Measurements from ENCODE around the gene PROCA1.

The PROCA1 gene, protein sequence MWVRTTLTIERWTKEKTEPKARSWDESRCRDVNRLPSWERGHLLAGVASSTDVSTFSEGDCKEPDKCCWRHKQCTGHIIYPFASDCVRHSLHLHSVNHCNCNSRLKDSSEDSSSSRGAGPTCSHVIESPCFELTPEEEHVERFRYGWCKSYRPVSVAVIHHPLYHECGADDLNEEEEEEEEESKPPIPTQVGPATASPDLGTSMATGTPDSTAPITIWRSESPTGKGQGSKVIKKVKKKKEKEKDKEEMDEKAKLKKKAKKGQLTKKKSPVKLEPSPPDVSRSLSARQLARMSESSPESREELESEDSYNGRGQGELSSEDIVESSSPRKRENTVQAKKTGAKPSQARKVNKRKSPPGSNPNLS

DNA sequence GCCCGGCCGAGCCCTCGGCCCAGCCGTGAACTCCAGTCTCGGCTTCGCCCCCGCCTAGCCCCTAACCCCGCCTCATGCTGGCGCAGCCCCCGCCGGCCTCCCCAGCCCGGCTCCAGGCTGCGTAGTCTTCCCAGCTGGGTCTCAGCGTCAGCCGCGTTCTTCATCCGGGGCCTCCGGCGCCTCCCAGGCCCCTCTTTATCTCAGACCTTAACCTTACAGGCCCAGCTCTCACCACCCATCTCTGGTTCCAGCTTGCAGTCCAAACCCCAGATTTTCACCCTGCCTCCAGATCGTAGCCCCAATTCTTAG, at the start of gene PROCA1:
TSS of gene PROCA1 (minus strand) at position 166 of the 309 bp plus-strand sequence. CDS start 228 bp downstream, outside the sequence.
- TF ChIP-seq, protein P1, sequence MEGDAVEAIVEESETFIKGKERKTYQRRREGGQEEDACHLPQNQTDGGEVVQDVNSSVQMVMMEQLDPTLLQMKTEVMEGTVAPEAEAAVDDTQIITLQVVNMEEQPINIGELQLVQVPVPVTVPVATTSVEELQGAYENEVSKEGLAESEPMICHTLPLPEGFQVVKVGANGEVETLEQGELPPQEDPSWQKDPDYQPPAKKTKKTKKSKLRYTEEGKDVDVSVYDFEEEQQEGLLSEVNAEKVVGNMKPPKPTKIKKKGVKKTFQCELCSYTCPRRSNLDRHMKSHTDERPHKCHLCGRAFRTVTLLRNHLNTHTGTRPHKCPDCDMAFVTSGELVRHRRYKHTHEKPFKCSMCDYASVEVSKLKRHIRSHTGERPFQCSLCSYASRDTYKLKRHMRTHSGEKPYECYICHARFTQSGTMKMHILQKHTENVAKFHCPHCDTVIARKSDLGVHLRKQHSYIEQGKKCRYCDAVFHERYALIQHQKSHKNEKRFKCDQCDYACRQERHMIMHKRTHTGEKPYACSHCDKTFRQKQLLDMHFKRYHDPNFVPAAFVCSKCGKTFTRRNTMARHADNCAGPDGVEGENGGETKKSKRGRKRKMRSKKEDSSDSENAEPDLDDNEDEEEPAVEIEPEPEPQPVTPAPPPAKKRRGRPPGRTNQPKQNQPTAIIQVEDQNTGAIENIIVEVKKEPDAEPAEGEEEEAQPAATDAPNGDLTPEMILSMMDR (IDR thresholded peaks at IDR 0.05; ENCODE audit: insufficient read depth, low read length, missing control alignments), result no peak
- peak within 1 kb of the TSS; percentile 65 for H3K4me3 ChIP-seq (ENCODE audit: low read depth, low read length)
- CTCF ChIA-PET, result interaction anchor here (1.0 to 2.2 kb wide), 3 partner anchors 9 to 39 kb away, joined by 3 to 8 read pairs (median 7); partner anchors contain the start of gene TLCD1

DNA sequence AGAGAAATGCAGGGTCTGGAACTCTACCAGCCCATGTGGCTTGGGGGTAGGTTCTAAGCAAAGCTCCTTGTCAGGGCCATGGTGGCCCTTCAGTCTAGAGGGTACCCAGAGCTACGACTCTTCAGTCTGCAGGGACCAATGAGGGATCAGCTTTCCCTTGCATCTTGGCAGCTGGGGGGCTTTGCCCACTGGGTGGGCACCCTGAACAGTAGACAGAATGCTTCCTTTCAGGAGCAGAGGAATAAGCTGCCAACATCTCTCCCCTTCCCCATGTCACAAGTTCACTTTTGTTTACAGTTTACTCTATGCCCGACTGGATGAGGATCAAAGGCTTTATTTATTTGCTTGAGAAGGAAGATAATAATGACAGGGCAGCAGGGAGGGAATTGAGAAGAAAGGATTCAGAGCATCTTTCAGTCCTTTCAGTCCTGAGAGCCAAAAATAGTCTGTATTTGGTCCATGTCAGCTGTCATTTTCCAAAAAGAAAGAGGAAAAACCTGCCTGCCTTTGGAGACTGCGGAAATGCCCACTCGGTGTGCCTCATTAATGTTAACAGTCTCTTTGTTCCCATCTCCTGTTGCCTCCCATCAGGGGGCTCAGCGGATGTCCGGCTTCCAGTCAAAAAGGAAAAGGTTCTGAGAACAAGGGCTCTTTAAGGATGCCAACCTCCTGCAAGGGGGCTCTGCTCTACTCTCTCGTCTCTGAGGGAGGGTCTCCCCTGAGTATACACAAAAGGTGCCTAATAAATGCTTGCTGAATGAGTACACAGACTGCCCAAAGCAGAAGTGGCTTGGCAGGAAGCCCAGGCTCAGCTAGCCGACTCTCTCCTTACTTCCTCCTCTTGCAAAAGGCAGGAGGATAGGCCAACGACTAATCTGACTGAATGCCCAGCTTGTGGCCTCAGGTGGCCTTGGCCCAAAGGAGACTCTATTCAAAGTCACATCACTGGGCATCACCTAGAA, 49.2 kb upstream of the PROCA1 start:
- ChIA-PET POLR2A (no interaction called here), CTCF (interaction anchor here (1.3 to 10.0 kb wide), 10 partner anchors 12 to 356 kb away, joined by 4 to 295 read pairs (median 80); partner anchors contain the start of genes FLOT2, NEK8, PHF12 and TLCD1)
- TF ChIP-seq, protein P1 (IDR thresholded peaks at IDR 0.05; ENCODE audit: insufficient read depth, low read length, missing control alignments), result no peak
- peak; percentile 28 for DNase-seq (ENCODE audit: low read depth, low spot score)
- no peak overlapping the region for H3K4me3 ChIP-seq (ENCODE audit: low read depth, low read length)

More for the DNA sequence above, at the start of gene PROCA1:
- DNase-seq (ENCODE audit: low read depth, low spot score), result no peak
- POLR2A ChIA-PET, result interaction anchor here (0.8 to 2.4 kb wide), 6 partner anchors 8 to 28 kb away, joined by 3 to 30 read pairs (median 6); partner anchors contain the start of gene RPL23A

DNA sequence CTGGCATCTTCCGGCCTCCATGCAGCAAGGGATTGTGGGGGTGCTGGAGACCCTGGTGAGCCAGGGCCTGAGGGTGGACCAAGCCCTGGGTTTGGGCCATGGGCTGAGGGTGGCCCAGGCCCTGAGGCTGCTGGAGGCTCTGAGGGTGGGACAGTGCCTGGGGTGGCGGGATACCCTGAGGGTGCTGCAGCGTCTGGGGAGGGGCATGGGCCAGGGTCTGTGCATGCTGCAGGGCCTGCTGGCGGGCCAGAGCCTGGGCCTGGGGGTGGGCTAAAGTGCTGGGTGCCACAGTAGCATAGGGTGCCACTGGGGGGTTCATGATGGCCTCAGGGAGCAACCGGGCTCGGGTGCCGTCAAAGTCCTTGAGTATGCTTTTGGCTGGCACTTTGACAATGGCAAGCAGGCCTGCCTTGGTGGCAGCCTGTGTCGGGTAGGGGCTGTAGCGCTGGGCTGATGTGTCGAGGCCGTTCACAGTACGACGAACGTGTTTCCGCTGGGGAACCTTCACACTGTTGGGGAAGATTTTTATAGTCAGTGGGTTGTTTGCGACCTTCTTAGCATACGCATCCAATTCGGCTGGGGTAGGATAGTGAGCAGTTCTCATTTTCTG, 47.7 kb upstream of the PROCA1 start:
- no peak overlapping the region for H3K4me3 ChIP-seq (ENCODE audit: low read depth, low read length)
- TF ChIP-seq, protein P1 (IDR thresholded peaks at IDR 0.05; ENCODE audit: insufficient read depth, low read length, missing control alignments), result no peak
- no peak for DNase-seq (ENCODE audit: low read depth, low spot score)
- POLR2A ChIA-PET, result no interaction called here
- CTCF ChIA-PET, result interaction anchor here (3.0 to 10.0 kb wide), 4 partner anchors 10 to 158 kb away, joined by 15 to 295 read pairs (median 80); partner anchors contain the start of genes NEK8, TLCD1 and TRAF4

DNA sequence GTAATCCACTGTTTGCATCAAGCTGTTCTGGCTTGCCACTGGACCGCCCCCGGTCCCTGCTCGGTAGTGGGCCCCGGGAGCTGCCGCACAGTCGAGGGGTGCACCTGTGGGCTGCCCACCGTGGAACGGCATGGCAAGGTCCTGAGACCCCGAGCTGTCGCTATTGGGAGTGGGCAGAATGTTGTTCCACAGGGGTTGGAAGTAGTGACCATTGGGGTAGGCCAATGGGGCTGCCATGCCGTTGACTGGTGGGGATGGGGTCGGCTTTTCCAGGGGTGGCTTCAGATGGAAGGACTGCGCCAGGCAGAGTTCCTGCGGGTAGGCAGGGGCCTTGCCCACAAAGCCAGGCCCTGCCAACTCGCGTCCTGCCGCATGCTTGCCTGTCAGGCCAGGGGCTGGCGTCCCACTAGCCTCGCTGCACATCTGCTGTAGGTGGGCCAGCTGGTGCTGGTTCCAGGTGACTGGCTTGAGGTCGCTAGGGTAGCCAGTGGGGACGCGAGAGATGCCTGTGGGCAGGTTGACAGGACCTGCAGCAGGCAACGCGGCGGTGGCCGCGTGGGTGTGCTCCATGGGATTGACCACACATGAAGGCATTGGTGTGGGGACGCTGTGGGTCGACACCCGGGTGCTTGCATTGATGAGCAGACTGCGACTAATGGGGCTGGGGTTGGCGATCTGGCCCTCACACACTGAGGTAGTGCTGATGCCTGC, 46.9 kb upstream of the PROCA1 start:
- TF ChIP-seq, protein P1 (IDR thresholded peaks at IDR 0.05; ENCODE audit: insufficient read depth, low read length, missing control alignments), result no peak
- no peak overlapping the region for H3K4me3 ChIP-seq (ENCODE audit: low read depth, low read length)
- POLR2A ChIA-PET, result interaction anchor here (1.4 kb wide), 1 partner anchor 13 kb away, joined by 3 read pairs; no protein-coding TSS in a partner anchor
- DNase-seq (ENCODE audit: low read depth, low spot score), result no peak
- CTCF ChIA-PET, result no interaction called here

DNA sequence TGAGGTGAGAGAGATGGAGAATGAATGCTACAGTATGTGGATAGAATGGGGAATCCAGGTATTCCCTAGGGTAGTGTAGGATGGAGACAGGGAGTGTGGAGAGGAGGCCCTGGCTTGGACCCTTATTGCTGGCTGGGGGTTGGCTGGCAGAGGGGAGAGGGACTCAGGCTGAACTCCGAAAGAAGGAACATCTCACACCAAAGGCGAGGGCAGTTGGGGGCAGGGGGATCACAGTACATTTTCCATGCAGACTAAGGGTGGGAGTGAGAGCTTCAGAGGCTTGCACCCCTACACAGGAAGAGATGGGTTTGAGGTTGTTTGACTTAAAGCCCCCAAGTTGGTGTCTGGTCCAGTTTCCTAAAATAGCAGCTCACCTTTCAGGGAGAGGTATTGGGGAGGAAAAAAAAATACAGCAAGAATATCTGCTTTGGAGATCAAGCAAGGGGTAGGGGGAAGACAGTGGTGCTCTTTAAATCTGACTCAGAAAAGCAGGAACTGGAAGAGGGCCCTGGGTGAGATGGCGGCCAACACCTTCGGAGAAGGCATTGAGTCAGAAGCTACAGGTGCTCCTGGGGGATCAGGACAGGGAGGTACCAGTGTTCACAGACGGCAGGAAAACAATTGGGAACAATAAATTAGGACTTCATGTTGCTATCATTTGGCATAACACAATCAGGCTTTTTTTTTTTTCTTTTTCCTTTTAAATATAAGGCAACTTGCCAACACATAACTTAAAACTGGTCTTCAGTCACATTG, 44.5 kb upstream of the PROCA1 start:
- POLR2A ChIA-PET, result no interaction called here
- no peak for DNase-seq (ENCODE audit: low read depth, low spot score)
- H3K4me3 ChIP-seq (ENCODE audit: low read depth, low read length), result no peak overlapping the region
- TF ChIP-seq, protein P1 (IDR thresholded peaks at IDR 0.05; ENCODE audit: insufficient read depth, low read length, missing control alignments), result no peak
- CTCF ChIA-PET, result interaction anchor here (0.8 to 17.9 kb wide), 6 partner anchors 8 to 30 kb away, joined by 3 to 295 read pairs (median 4); partner anchors contain the start of genes NEK8 and TLCD1
